Activated CD4-positive, CD25-positive, alpha-beta regulatory T cell (primary cell): Measurements from ENCODE around the gene DPP10.
"Not testable (repeated sequence)": the region's sequence is repeated elsewhere in the genome, so short reads cannot be mapped to it uniquely, and the experiment has no call there.

Experiments
- DNase-seq, 4 experiments: peaks; one replicate each; lab custom pipeline; 2025; lab: John Stamatoyannopoulos, UW

The DPP10 gene

DNA sequence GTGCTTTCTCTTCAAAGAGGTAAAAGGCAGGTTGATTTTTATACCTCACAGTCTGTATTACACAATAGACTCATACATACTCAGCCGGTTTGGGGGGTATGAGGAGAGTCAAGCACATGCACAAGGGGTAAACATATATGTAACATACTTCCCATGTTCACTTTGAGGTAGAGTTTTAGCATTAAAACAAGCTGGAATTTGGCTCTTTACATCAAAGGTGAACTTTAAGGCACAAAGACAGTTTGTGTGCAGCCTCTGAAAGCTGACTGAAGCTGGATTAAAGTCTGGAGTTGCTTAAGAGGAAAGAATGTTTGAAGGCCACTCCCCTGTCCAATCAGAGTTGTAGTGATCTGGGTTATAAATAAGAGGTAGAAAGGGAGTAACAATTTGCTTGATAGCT, 282.0 kb downstream of the DPP10 start:
- no peak for DNase-seq

DNA sequence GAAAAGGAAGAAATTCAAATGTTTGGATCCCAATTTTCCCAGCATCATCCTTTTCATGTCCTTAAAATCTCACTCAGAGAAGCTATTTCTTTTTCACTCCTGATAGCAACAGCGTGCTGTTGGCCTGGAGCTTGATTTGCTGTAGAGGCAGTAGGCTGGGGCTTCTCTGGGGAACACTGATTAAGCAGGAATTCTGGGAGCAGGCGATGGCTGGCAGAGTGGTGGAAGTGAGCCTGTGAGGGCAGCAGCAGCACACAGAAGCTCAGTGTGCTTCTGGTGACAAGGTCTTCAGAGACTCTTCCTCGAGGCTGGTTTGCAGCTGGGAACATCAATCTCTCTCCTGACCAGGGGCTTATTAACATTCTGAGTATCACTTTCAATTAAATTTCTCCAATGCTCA, 284.6 kb downstream of the DPP10 start:
- DNase-seq = no peak

DNA sequence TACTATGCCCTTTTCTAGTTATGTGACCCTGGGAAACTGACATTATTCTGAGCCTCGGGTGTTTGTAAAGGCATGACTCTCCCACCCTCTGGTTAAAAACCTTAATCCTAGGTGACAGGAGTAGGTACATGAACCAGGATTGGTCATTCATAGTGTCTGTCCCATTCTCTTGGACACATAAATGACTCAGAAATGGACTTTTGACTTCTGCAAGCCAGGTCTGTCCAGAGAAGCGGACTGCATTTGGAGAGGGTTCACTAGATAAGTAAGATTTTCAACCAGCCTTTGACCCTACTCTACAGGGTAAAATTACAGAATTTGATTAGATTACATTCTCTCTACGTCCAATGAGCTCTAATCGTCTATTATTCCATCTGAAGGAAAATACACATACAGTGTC, 285.9 kb downstream of the DPP10 start:
- no peak for DNase-seq

DNA sequence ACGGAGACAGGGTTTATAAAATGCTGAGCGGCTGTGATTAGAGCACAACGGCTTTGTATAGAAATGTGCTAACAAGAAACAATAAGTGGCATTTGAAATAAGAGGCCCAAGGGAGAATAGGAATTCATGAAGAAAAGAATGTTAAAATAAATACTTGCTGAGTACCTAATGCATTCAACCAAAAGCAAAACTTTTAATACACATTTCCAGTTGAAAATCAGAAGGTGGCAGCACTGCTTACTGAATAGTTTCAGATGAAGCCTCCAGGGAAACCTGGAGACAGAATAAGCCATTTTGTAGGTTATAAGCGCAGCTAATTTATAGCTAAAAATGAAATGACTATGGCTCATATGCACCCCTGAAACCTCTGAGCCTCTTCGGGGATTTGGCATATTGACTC, 286.6 kb downstream of the DPP10 start:
- DNase-seq = no peak

DNA sequence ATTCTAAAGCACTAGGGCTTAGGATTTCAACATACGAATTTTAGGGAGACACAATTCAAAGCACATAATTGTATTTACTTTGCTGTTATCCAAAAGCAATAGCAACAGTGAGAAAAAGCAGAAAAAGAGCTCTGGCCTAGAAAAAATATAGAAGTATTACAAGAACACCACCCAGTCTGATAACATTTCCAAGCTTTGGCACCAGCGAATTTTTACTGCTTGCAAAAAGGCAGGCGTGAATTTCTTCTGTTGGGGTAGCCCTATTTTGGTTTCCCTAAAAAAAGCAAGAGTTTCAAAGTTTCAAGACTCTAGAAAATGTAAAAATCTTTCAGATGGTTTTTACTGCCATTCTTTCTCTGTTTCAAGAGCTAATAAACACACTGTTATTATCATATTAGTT, 292.7 kb downstream of the DPP10 start:
- no peak for DNase-seq

DNA sequence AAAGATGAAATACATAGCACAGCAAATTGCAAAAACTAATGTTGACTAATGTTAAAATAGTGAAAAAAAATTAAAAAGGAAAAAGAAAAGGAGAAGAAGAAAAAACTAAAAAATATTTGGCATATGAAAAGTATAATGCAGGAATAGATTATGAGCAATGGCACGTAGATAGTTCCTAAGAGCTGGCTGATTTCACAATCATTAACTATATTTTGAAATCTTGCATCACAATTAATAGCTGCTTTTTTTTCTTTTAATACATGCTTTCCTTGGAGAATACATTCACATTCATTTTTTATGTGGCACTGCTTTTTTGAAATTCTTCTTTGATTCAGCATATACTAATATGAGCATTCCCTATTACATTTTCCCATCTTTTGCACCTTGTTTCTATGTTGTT, 299.8 kb downstream of the DPP10 start:
- DNase-seq = no peak

DNA sequence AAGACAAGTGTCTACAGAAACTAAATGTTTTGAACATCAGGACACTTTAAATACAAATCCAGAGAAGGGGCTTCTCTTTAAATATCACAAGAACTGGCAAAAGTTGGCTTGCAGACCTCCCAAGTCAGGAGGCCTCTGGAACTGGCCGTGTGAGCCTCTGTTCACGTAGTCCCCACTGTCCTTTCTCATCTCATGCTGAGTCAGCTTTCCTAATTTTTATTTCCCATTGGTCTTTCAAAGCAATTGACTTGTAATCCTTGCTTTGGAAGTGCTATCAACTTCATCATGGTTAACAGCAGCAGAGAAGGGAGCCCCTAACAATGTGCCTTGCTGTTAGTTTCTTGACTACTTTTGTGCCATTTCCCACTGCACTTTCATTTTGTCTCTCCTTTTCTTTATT, 303.3 kb downstream of the DPP10 start:
- DNase-seq = no peak

DNA sequence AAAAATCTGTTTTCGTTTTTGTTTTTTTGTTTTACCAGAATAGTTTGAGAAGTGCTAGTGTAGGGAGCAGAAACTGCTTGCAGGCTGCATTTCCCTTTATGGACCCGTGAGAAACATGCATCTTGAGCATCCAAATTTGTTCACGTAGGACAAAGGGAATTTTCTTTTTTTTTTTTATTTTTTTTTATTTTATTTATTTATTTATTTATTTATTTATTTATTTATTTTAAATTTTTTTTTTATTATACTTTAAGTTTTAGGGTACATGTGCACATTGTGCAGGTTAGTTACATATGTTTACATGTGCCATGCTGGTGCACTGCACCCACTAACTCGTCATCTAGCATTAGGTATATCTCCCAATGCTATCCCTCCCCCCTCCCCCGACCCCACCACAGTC, 305.7 kb downstream of the DPP10 start:
- DNase-seq = not testable (repeated sequence)

DNA sequence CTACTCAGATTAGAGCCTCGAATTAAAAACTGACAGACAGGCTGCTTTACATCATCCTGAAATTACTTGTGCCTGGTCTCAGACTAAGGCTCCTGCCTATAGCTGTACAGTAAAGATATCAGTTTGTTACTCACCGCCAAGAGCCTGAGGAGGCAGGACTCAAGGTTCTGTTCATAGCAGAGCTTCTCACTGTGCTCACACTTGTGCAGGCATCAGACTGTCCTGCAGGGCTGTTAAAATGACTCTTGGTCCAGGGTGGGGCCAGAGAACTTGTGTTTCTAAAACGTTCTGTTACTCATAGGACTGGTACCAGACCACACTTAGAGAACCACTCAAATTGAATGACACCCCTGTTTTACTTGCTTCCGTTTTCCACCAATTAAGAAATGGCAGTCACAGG, 310.0 kb downstream of the DPP10 start:
- DNase-seq = no peak

DNA sequence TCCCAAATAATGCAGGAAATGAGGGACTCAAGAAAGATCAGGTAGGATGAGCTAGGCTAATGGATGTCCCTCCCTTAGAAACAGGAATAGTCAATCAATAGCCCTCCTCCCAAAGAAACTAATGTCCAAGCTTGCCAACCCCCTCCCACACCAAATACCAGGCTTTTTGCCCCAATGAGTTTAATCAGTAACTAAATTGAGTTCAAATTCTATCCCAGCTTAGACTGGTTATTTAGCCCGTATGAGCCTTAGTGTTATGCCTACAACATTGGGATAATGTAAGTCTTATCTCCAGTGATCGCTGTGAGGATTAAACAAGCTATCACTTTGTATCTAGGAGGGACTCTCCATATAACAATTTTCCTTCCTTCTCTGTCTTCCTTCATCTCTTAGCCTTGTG, 310.7 kb downstream of the DPP10 start:
- DNase-seq = no peak

DNA sequence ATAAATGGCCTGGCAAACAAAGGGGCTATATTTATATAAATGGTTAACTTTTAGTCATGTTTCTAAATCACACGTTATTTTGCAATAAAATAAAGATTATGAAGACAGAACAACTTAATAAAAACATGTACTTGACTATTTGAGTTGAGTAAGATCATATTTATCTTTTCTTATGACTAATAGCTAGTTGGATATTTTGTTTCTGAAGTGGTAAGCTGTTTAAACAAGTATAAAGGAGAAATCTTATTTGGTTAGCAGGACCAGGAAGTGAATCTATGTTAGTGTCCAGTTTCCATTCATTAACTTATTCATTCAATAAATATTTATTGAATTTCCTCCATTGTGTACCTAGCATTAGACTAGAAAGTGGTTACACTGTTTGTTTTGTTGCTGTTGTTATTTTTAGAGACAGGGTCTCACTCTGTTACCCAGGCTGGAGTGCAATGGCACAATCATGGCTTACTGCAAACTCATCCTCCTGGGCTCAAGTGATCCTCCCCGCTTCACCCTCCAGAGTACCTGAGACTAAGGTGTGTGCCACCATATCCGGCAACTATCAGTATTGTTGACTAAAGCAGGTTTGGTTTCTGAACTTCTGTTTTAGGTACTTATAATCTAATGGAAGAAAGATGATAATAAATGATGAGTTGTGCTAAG, 312.6 kb downstream of the DPP10 start:
- no peak for DNase-seq

DNA sequence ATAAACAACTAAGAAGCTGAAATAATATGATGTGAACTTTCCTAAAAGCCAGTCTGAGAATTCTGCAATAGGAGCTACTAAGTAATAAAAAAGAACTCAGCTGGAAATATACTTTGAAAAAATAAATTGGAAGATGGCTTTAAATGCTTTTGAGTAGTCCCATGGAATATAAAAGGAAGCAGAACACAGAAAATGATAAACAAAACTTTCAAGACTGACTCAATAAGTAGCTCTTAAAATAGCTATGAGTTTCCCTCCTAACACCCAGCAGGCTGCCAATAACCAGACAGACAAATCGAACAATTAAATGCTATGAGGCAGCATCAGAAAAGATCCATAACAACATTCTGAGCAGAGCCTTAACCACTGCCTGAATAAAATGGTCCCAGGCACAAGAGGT, 319.9 kb downstream of the DPP10 start:
- DNase-seq = no peak

DNA sequence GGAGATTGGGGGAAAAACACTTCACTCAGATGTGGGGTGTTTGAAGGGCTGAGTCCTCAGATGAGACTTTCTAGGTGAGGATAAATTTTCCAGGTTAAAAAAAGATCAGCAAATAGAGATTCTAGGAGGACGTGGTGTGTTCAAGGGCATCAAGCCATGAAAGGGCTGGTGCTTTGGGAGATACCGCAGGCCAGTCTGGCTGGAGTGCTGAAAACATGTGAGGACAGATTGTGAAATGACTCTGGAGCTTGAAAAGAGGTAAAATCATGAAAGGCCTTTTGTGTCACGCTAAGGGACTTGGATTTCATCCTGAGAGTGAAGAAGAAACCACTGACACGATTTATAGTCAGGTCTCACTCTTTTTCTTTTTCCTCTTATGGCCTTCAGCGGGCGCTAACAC, 320.5 kb downstream of the DPP10 start:
- DNase-seq = no peak

DNA sequence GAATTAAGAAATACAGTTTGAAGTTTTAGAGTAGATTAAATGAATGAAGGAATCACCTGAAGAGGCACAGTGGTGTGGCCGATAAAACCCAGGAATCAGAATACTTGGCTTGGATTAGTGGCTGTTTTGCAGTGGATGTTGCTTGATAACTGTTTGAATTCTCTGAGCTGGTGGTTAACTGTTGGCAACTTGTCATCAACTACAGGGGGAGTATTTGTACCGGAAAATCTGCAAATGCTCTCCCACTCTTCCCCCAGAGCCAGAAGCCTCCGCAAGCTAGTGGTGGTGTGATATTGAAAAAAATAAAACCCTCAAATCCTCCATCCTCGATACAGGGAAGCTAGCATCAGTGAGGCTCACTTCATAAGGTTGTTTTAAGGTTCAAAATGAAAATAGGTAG, 326.7 kb downstream of the DPP10 start:
- no peak for DNase-seq

DNA sequence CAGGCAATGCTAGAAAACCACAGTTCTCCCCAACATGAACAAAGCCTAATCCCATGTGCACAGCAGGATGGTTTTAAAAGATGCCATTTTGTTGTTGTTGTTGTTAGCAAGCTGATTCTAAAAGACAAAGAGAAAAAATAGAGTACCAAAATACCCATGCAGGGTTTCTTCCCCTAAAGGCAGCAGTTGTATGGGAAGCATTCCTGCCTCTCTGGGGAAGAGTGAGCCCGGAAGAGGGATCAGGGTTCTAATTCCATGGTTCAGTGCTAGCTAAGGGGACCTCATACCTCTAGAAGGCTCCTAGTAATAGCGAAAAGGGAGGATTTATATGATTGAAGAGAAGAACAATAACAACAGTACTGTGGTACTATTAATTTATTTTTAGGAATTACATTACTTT, 327.6 kb downstream of the DPP10 start:
- DNase-seq = no peak

DNA sequence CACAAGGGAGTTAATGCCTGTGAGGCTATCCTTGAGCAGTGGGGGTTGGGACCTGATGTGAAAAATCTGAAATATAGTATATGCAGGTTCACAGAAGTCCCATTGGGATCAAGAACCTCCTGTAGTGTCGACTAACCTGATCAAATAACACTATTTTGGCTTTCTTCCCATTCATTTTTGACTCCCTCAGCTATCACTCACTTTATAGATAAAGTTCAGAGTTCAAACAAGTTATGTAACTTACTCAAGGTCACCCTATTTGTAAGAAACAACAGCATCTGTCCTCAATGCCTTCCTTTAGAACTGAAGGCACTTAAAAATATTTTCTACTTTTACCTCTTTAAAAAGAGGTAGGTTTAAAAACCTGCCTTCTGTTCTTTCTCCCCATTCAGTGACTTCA, 341.6 kb downstream of the DPP10 start:
- no peak for DNase-seq

DNA sequence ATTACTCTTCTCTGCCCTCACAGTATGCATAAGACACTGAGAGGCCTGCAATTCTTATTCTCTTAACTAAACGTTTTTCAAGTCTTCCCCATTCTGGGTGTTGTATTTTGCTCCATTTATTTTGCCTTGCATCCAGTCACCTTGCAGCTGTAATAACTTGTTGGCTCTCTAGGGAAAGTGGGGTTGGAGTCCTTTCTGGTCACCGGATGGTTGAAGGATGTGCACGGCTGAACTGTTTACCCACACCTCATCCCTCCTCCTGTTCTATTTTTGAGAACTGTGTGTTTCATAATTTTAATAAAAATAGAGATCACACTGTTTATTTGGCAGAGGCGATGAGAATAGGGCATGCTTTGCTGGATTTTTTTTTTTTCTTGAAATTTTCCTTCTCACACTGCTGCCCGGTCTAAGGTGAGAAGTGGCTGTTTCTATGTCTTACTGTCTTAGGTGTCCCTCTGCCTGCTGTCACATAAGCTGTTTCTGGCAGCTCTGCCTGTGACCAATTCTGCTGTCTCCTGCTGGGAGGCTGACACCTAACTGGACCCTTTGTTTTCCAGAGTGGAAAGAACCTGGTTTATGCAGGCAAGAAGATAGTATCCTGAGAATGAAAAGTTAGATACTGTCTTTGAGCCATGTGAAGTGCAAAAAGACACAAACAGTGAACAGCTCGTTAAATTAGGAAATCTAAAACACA, 342.6 kb downstream of the DPP10 start:
- no peak for DNase-seq

DNA sequence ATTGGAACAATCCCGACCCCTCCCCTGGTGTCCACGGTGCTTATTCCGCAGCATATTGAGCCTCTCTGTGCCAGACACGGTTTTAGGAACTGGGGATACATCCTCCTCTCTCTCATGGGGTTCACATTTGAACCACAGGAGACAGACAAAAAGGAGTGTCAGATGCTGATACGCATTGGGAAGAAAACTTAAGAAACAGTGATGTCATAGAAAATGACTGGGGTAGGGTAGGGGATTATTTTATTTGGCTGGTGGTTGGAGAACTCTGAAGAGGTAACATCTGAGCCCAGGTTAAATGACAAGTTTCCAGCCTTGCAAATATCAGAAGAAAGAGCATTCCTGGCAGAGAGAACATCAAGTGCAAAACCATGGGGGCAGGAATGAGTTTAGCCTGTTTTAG, 344.5 kb downstream of the DPP10 start:
- DNase-seq = no peak

DNA sequence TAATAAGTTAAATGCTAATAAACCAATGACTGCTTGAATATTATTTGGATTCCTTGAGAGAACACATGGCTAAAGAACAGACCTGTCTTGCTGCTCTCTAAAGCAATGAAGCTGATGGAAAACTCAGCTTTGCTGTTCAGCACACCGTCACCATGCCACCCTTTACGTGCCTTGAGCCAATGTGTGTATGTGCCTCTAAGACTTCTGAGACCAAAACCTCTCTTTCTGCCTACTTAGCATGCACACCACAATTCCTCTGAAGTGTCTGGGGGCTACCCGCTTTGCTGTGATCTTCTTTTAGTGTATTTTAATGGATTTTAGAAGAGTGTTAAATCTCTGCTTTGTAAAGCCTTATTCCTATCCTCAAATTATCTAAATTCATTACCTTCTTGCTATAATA, 345.0 kb downstream of the DPP10 start:
- no peak for DNase-seq

DNA sequence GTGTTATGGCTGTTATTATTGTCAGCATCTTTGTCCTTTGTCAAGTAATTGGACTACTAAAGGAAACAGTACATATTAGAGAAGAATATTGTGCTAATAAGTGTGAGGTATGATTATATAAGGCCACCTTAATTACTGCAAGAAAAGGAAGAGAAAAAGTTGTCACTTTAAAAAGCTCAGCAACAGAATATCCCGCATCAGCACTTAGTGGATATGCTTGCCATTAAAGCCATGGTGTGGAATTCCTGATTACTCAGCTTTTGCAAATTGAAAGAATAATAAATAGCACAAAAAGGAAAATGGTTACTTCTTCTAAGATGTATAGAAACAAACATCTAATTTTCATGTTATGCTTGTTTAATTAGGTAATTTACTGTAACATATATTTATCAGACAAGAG, 347.5 kb downstream of the DPP10 start:
- no peak for DNase-seq

DNA sequence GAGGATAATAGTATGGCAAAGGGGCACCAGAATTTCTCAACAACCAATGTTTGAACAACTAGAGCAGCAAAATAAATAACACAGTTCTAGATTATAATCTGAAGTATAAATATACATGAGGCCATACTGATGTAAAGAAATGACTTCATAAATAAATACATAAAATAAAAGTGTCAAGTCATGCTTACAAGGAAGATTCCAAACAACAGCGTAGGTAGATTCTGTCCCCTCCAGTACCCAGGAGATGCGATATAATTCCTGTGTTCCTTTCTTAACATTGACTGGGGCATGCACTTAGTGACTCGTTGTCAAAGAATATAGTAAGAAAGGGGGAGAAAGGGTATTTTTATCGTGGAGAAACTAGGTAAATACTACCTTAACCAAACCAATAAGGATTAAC, 355.1 kb downstream of the DPP10 start:
- DNase-seq = no peak

DNA sequence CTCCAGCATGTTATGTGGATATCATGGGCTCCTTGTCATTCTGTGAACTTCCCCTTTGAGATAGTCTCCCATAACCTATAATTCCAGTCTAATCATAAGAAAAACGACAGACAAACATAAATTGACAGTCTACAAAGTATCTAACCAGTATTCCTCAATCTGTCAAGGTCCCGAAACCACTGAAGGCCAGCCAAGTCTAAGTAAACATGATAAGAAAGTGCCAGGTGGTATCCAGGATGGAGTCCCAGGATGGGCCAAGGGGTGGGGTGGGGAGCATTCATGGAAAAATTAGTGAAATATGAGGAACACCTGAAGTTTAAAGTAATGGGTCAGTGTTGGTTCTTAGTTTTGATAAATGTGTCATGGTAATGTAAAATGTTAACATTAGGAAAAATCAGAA, 355.5 kb downstream of the DPP10 start:
- no peak for DNase-seq

DNA sequence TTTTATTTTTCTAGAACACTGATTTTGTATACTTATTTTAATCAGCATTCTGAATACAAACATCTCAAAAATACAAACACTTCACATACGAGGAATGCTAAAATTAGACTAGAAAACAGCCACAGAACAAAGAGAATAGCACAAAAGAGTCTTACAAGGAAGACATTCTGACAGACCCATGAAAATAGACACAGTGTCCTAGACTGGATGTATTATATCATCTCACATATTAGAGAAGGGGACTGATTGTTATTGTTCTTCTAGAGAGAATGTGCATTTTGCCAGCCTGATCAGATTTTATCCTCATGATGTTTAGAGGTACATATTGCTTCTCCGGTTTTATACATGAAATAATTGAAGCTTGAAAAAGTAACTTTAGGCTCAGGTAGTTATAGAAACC, 357.9 kb downstream of the DPP10 start:
- no peak for DNase-seq

DNA sequence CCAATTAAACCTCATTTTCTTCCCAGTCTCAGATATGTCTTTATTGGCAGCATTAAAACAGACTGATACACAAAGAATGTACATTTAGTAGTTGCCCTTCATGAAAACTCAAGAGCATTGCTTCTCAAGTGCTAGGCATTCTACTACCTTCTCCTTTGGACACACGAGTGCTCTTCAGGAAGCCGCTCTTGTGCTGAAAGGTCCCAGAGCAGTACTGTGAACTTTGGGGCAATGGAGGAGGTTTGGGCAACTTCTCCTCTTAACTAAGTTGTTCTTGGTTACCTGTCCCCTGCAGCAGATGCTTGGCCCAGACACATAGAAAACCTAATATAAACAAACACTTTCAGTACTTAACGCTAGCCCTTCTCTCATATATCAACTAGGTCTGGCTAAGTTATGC, 362.8 kb downstream of the DPP10 start:
- no peak for DNase-seq
